Suprapubic skin (tissue), 4 donors: ENCODE measurements around the gene KCND3. TPM values are rescaled to one million over a fixed set of nuclear protein-coding genes. Genes with fewer than 3 reads are reported as not detected.

ENCODE experiments used
- DNase-seq, 2 donors: peaks; one replicate each; pipeline ENCODE4 v3.0.0-alpha.2; 2019; ENCODE audit warnings: low spot score in 2 of 2
- H3K27ac ChIP-seq: fragments of 200-600 bp; sonication (generic); one replicate; pipeline ENCODE4 v1.5.1; 2019
- H3K27me3 ChIP-seq: fragments of 200-600 bp; sonication (generic); one replicate; pipeline ENCODE4 v1.5.1; 2019
- H3K36me3 ChIP-seq: fragments of 200-600 bp; sonication (generic); one replicate; pipeline ENCODE4 v1.5.1; 2019
- H3K4me1 ChIP-seq: fragments of 200-600 bp; sonication (generic); one replicate; pipeline ENCODE4 v1.5.1; 2019
- H3K4me3 ChIP-seq: fragments of 200-600 bp; sonication (generic); one replicate; pipeline ENCODE4 v1.5.1; 2019; ENCODE audit warnings: mild to moderate bottlenecking
- H3K9me3 ChIP-seq: fragments of 200-600 bp; sonication (generic); one replicate; pipeline ENCODE4 v1.5.1; 2019
- CTCF ChIP-seq, 2 donors: fragments of 200-600 bp in 1 of 2; fragments of 450-650 bp in 1 of 2; sonication (generic) in 1 of 2; IDR thresholded peaks; one replicate each; pipeline ENCODE4 v1.5.1; 2016 to 2019; ENCODE audit warnings: antibody characterized with exemption in 2 of 2, mild to moderate bottlenecking in 1 of 2, moderate library complexity in 1 of 2
- EP300 ChIP-seq: sonication (generic); formaldehyde crosslinking; IDR thresholded peaks from one replicate; pipeline ENCODE4 v1.6.1; 2017; ENCODE audit warnings: antibody characterized with exemption
- POLR2A ChIP-seq, 2 donors: fragments of 450-650 bp; IDR thresholded peaks; one replicate each; pipeline ENCODE4 v1.6.1; 2017; ENCODE audit warnings: antibody characterized with exemption in 2 of 2, mild to moderate bottlenecking in 2 of 2, moderate library complexity in 2 of 2
- POLR2AphosphoS5 ChIP-seq, 3 donors: sonication (generic); formaldehyde crosslinking; IDR thresholded peaks; one replicate each; pipeline ENCODE4 v1.6.1; 2017; ENCODE audit warnings: antibody characterized with exemption in 3 of 3
- WGBS: methylation state at CpG from one replicate; pipeline ENCODE4 v1.1.5; 2018; 5-methylcytosine and 5-hydroxymethylcytosine counted together
- total RNA-seq, 4 donors: library from RNA; depleted of rRNA; stranded (reverse); fragments of >200 nt; gene quantifications; one replicate each; pipeline ENCODE4 v1.1.0, GENCODE V29; 2016

Gene KCND3
- total RNA-seq, 4 donors from 2014 or later: 6.8 to 11.4 (median 10.2) TPM

GRCh38 chr1:111903871-111904449, 85.5 kb downstream of the KCND3 start:
- TF ChIP-seq EP300: no peak
- TF ChIP-seq CTCF (IDR thresholded peaks at IDR 0.05): no peak
- no peak for TF ChIP-seq POLR2A (IDR thresholded peaks at IDR 0.05)
- no peak for TF ChIP-seq POLR2AphosphoS5 (IDR thresholded peaks at IDR 0.05)
- H3K4me1 ChIP-seq: no peaks in the 10 kb centered on the region
- no peaks in the 10 kb centered on the region for H3K9me3 ChIP-seq
- no peak overlapping the region for H3K4me3 ChIP-seq
- DNase-seq: peak in 1 of 2 donors; percentile 62
- no peak overlapping the region for H3K27ac ChIP-seq
- H3K36me3 ChIP-seq: no peaks in the 10 kb centered on the region
- 92% methylated on average over 3 of the region's 3 CpGs for WGBS
- H3K27me3 ChIP-seq: no peaks in the 10 kb centered on the region

DNA sequence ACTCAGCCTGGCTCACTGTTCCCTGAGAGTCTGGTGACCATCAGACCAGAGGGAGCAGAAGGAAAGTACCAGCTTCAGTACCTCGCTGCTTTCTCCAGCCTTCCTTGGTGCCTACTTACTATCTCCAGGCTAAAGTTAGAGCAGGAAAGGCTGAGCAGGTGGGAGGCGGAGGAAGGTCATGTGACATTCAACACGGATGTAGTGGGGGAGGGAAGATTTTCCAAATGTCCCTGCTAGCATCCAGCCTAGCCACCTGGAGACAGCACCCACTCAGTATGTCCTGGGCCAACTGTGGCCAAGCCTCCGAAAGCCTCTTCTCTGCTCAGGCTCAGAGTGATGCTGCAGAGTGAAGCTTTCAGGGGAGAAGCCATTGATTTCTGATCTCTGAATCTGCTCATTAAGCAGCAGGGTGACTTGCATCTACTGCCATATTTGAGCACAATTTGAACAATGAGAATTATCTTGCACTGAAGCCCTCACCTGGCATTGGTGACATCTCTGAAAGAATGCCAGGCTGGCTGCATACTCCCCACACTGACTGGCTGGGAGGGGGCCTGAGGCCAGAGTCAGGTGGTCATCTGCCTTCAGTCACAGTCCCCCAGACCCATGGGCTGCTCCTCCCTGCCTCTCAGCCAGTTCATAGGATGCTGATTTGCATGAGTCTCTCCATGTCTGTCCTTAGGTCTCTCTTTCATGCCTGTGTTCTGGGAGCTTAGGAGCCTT, 86.2 kb downstream of the KCND3 start:
- no peaks in the 10 kb centered on the region for H3K27me3 ChIP-seq
- no peaks in the 10 kb centered on the region for H3K9me3 ChIP-seq
- no peak overlapping the region for H3K27ac ChIP-seq
- peak in 1 of 2 donors; percentile 52 for DNase-seq
- no peak overlapping the region for H3K4me3 ChIP-seq
- 74% methylated on average over 4 of the region's 4 CpGs for WGBS
- H3K4me1 ChIP-seq: no peaks in the 10 kb centered on the region
- no peaks in the 10 kb centered on the region for H3K36me3 ChIP-seq
- TF ChIP-seq POLR2A (IDR thresholded peaks at IDR 0.05): no peak
- TF ChIP-seq POLR2AphosphoS5 (IDR thresholded peaks at IDR 0.05): no peak
- no peak for TF ChIP-seq EP300
- TF ChIP-seq CTCF (IDR thresholded peaks at IDR 0.05): no peak

DNA sequence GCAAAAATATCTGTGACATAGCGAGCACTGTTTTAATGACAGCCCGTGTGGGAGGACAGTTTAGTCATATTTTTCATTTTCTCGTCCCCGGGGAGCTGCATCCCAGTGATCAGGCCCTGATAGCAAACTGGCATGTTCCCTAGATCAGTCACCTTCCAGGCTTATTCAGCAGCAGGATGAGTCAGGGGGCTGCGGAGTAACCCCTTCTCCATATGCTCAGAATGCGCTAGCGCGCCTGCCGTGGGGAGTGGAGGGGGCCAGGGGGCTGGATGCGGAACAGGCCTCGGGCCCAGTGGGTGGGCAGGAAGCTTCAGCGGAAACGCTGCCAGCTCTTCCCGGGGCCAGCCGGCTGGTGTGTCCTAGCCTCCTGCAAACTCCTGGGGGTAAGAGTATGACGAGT, 94.0 kb downstream of the KCND3 start:
- Histone ChIP-seq H3K27ac (no peak overlapping the region), H3K27me3 (peaks cover 19% of the 10 kb centered on the region), H3K9me3 (no peaks in the 10 kb centered on the region), H3K4me3 (no peak overlapping the region), H3K4me1 (peaks cover 4% of the 10 kb centered on the region), H3K36me3 (no peaks in the 10 kb centered on the region)
- peak in 1 of 2 donors; percentile 67 for DNase-seq
- no peak for TF ChIP-seq POLR2A (IDR thresholded peaks at IDR 0.05)
- no peak for TF ChIP-seq POLR2AphosphoS5 (IDR thresholded peaks at IDR 0.05)
- no peak for TF ChIP-seq CTCF (IDR thresholded peaks at IDR 0.05)
- TF ChIP-seq EP300: no peak
- 36% methylated on average over 15 of the region's 16 CpGs for WGBS

DNA sequence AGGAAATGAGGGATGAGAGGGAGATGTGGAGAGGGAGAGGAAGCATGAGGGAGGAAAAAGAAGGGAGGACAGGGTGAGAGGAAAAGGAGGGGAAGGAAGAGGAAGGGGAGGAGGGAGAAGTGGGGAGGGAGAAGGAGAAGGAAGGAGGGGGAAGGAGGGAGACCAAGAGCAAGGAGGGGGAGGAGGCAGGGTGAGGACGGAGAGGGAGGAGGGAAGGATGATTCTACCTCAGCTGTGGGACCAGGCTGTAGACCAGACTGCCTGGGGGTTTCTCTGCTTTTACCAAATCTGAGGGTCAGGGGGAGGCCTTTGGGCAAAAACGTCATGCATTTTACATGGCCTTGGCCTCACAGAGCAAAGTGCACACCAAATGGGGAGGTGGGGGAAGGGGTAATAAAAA, 94.5 kb downstream of the KCND3 start:
- Histone ChIP-seq H3K27me3 (peaks cover 19% of the 10 kb centered on the region), H3K9me3 (no peaks in the 10 kb centered on the region), H3K36me3 (no peaks in the 10 kb centered on the region), H3K27ac (no peak overlapping the region), H3K4me1 (peaks cover 4% of the 10 kb centered on the region), H3K4me3 (no peak overlapping the region)
- WGBS: 32% methylated on average over 2 of the region's 2 CpGs
- peak in 1 of 2 donors; percentile 26 for DNase-seq
- TF ChIP-seq CTCF (IDR thresholded peaks at IDR 0.05) (no peak), POLR2AphosphoS5 (IDR thresholded peaks at IDR 0.05) (no peak), EP300 (no peak), POLR2A (IDR thresholded peaks at IDR 0.05) (no peak)

GRCh38 chr1:111894497-111894896, 95.0 kb downstream of the KCND3 start:
- TF ChIP-seq POLR2A (IDR thresholded peaks at IDR 0.05): no peak
- TF ChIP-seq POLR2AphosphoS5 (IDR thresholded peaks at IDR 0.05): no peak
- TF ChIP-seq CTCF (IDR thresholded peaks at IDR 0.05): no peak
- no peak for TF ChIP-seq EP300

More at GRCh38 chr1:111894497-111894896, 95.0 kb downstream of the KCND3 start:
- peaks cover 4% of the 10 kb centered on the region for H3K4me1 ChIP-seq
- no peaks in the 10 kb centered on the region for H3K9me3 ChIP-seq
- peak in 1 of 2 donors; percentile 12 for DNase-seq
- H3K27me3 ChIP-seq: peaks cover 19% of the 10 kb centered on the region
- WGBS: 85% methylated on average over 6 of the region's 6 CpGs
- no peaks in the 10 kb centered on the region for H3K36me3 ChIP-seq
- no peak overlapping the region for H3K27ac ChIP-seq
- H3K4me3 ChIP-seq: no peak overlapping the region
